Right ventricle myocardium superior (tissue), 1 donor: Measurements from ENCODE around the gene LRRK1. TPM values are rescaled to one million over a fixed set of nuclear protein-coding genes. Genes with fewer than 3 reads are reported as not detected.
A peak's percentile ranks its signal among the peaks of the same experiment; 100 is the strongest.

Source experiments
- ATAC-seq: fragments of 200-7000 bp; cut with Tn5 transposase; one replicate; pipeline ENCODE4 v1.9.1; 2020; ENCODE audit warnings: mild to moderate bottlenecking; ENCODE audit not compliant: poor library complexity
- DNase-seq: peaks from one replicate; pipeline ENCODE4 v3.0.0-alpha.2; 2020
- intact Hi-C: fragments of 100-400 bp; cut with DNase I; formaldehyde crosslinking; loops from one replicate; pipeline ENCODE4 v1.11.2; 2022
- total RNA-seq: library from RNA; stranded (reverse); fragmentation: NEBNext Ultra II Directional; extraction: Animal tissue kit (Norgen Biotek cat#: 25700); gene quantifications from one replicate; pipeline ENCODE4 v1.2.1, GENCODE V29; 2021
- donor health status: DM: no; HTN: yes; CAD: no; lungs with severe emphysema.

Gene LRRK1
- total RNA-seq, 1 donor from 2014 or later = 3.0 TPM

DNA sequence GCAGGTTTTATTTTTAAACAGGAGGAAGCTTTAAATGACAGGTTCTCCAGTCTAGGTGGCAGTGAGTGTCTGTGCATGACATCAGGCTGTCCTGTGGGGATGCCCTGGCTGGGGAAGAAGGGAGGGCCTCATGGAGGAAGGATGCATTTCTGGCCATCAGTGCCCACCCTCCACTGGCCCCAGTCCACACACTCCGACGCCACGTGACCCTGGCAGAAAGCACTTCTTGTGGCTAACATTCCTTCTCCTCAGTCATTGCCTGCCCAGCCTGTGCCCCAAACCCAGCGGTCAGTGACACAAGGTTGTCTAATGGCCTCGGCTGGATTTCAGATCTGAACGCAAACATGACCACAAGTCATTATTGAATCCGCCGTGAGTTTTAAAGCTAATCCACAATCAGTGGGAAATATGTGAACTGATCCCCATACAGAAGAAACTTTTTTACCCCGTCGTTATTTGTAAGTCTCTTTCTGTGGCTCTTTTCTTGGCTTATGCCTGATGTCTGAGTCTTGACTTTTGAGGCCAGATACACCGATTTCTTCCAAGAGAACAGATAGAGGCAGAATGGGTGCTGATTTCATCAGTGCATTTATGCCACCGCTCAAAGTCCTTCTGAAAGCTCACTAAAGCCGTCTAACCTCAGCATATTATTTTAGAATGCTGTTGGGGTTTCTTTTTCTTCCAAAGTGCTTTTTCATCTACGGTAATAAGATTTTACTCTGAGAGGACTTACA, 17.3 kb upstream of the LRRK1 start:
- DNase-seq (no peak), ATAC-seq (peak; percentile 18)
- intact Hi-C loops = no loop called here

DNA sequence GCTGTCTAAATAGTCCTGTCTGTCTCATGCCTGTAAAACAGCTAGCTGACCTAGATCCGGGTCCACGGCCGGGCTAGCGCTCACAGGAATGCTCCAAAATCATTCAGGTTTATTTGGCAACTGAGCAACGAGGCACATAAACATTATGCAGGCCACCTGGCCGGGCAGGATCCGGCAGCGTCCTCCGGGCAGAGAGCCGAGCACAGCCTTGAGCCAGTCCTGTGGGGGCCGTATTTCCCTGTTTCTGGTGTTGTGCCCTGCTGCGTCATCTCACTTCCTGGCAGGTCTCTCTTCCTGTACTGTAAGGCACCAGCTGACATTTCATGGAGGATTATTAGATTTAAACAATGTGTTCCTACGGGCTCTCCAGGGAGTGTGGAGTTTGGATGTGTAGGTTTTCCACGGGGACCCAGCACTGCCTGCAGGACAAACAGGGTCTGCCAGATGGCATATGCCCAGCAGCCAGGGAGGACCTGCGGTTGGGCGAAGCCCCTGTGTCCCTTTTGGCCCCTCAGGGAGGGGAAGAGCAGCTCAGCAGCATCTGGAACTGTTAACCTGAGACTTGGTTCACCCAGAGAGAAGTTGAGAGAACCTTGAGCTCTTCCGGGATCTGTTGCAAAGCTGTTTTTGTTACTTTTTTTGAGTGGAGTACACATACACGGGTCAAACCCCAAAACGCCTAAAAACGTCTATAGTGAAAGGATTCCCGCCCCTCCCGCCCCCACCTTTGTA, 16.6 kb upstream of the LRRK1 start:
- ATAC-seq (peak; percentile 88), DNase-seq (peak; percentile 82)
- intact Hi-C loops = no loop called here

DNA sequence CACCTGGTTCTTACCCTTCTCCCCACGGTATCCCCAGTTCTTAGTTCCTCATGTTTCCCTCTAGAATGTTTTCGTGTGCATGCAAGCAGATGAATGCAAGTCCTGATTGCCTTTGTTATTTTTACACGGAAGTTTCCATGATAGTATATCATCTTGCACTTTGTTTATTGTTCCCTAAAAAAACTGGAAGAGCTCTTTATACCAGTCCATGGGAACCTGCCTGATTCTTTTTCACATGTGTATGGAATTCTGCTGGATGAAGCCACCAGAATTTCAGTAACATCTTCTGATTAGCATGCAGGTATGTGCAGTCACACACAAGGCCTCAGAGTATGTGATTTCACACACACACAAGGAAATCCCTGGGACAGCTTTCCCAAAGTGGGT, 16.0 kb upstream of the LRRK1 start:
- intact Hi-C loops = no loop called here
- ATAC-seq (no peak), DNase-seq (no peak)

DNA sequence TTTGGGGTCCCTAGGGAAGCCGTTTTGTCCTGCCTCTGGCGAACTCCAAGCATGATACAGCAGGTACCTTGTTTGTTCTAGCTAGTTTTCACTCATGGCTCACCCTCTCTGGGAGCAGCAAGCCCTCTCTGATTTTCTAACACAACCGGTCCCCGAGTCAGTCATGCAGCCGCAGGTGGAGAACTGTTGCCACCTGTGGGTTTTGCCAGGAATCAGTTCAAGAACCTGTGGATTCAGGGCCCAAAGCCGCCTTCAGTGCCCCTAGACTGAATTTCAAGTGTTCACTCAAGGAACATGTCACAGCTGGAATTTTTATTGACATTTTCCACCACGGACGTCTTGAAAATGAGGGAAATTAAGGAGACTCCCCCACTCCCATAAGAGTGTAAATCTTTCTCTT, 13.3 kb upstream of the LRRK1 start:
- intact Hi-C loops = no loop called here
- DNase-seq (no peak), ATAC-seq (no peak)

DNA sequence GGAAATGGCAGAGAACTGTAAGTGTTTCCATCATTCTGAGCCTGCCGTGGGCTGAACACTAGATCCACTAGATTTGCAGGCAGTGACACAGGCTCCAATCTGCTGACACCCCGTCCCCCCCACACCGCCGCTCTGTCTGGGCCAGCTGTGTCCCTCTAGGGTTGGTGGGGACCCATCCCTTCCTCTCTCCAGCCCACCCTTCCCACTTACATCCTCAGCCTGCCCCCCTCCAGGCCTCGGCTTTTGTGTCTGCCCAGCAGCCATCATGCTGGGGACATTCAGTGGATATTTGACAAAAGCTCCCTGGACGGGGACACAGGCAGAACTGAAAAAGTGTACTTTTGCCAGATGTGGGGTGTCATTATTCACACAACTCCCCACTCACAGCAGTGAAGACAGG, 10.7 kb upstream of the LRRK1 start:
- DNase-seq (no peak), ATAC-seq (no peak)
- intact Hi-C loops = no loop called here

DNA sequence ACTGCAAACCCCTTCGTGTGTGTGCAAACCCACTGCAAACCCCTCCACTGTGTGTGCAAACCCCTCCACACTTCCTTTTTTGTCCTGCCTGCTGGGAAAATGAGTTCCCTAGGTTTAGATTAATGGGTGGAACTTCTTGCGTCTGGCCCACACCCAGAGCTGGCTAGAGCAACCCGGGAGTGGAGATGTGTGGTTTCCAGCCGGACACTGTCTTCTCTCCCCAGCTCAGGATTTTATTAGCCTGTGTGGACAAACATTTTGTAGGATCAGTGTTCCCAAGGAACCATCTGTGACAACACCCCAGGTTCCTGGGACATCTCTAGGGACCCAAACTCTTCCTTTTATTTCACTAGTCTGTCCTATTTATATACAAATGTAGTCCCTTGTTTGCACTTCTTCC, 9.6 kb upstream of the LRRK1 start:
- ATAC-seq (peak; percentile 36), DNase-seq (no peak)
- intact Hi-C loops = no loop called here

DNA sequence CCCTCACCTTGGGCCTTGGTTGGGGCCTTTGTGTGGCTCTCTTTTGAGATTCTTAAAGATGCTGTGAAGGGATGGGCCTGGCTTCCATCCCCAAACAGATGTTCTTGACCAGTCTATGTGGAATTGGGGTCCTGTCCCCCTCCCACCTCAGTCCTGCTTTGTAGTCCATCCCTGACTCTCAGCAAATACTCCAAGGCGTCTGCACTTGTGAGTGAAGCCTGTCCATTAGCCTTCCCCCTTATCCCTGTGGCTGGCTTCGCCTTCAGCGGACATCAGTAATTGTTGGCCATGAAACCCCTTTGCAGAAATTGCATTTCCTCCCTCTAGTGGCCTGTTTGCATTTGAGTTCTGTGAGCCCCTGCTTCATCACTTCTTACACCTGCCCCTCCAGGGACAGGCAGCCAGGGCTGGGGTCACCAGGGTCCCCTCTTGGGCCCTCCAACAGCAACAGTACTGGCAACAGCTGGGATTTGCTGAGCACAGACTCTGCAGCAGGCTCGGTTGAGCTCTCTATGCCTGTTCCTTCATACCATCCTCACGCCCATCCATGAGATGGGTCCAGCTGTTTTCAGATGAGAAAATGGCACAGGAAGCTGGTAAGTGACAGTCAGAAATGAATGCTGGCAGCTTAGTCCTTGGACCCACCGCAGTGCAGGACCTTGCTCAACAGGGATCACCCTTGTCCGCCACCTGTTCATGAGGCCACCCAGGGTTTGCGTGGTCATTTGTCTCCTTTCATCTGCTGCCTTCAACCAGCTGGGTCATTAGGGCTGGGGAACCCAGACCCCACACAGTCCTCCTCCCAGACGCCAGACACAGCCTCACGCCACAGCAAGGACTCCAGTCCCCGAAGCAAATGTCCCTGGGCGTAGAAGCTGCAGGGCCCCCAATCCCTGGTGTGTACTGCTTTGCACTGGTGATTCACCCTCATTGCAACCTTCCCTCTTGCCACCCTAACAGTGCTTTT, 8.9 kb upstream of the LRRK1 start:
- intact Hi-C loops = no loop called here
- no peak for ATAC-seq
- DNase-seq = no peak

DNA sequence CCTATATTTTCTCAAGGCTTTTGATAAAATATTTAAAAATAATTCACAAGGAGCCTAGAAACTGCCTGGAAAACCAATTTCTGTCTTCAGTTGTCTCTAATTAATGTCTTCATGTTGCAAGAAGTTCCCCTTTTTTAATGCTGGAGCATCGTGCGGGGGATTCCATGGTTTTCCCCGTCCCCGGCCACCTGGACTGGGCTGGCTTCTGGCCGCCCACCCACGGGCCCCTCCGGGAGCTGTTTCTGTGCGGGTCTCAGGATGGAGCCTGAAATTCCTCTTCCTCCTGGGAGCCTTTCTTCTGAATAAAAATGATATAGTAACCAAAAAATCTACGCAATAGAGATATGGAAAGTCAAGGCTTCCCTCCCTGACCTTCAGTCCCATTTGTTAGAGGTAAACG, 8.1 kb upstream of the LRRK1 start:
- ATAC-seq = no peak
- no peak for DNase-seq
- intact Hi-C loops = no loop called here

DNA sequence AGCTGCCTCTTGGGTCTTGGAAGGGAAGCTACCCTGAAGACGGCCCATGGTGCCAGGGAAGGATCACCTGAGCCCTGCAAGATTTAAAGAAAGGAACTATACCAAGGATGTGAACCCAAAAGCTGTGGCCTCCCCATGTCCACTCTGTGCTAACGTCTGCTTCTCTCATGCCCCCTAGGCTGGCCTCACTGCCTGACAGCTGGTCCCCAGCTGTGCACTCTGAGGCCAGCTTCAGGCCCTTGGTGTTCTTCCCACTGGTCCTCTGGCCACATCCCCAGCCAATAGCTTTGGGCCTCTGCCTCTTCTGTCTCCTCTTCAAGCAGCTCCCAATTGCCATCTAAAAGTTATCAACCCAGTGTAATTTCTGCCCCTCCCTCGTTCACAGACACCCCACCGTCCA, 5.2 kb upstream of the LRRK1 start:
- no peak for DNase-seq
- intact Hi-C loops = no loop called here
- ATAC-seq = peak; percentile 19

DNA sequence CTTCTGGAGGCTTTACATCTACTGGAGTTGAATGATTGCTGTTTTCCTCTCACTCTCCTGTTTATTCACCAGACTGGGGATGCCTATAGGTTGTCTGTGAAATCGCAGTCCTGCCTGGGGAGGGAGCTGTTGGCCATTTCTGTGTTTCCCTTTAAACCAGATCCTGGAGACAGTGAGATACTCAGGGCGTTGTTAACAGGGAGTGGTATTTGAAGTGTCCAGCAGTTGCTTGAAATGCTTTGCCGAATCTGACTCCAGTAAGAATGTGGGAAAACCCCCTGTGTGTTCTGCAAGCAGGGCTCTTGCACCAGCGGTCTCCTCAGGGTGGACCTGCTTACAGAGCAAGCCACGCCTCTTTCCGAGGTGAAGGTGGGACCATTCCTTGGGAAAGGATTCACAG, 4.3 kb upstream of the LRRK1 start:
- ATAC-seq (no peak), DNase-seq (no peak)
- intact Hi-C loops = loop anchor here (5.0 kb wide), 1 partner anchor 92 kb away; no protein-coding TSS in a partner anchor

DNA sequence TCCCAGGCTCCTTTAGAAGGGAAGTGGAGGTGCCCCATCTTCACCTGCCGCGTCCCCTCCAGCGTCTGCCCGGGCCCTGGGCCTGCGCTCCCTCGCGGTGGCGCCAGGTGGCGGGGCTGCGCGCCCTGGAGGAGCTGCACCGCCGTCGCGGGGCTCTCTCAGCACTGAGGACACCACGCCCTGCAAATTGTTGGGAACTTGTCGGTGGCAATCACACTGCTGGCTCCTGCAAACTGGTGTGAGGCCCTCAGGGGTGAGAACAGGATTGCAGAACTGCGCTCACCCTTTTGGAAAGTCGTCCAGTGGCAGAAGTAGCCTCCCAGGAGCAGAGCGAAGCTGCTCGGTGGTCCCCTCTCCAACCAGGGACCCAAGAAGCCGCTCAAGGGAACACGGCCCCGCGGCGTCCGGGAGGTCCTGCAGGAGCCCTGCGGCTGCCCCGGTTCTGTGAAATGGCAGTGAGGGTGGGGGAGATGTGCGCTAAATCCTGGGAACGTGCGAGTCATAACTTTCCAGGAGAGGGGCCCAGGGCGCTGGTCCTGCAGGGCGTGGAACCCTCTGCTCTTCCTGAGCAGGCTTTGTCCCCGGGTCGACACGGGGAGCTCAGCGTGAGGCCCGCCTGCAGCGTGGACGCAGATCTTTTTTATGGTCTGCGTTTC, 995 bp upstream of the LRRK1 start:
- intact Hi-C loops = loop anchor here (5.0 kb wide), 1 partner anchor 89 kb away; no protein-coding TSS in a partner anchor
- DNase-seq = peak; percentile 89
- peak; percentile 95 for ATAC-seq

DNA sequence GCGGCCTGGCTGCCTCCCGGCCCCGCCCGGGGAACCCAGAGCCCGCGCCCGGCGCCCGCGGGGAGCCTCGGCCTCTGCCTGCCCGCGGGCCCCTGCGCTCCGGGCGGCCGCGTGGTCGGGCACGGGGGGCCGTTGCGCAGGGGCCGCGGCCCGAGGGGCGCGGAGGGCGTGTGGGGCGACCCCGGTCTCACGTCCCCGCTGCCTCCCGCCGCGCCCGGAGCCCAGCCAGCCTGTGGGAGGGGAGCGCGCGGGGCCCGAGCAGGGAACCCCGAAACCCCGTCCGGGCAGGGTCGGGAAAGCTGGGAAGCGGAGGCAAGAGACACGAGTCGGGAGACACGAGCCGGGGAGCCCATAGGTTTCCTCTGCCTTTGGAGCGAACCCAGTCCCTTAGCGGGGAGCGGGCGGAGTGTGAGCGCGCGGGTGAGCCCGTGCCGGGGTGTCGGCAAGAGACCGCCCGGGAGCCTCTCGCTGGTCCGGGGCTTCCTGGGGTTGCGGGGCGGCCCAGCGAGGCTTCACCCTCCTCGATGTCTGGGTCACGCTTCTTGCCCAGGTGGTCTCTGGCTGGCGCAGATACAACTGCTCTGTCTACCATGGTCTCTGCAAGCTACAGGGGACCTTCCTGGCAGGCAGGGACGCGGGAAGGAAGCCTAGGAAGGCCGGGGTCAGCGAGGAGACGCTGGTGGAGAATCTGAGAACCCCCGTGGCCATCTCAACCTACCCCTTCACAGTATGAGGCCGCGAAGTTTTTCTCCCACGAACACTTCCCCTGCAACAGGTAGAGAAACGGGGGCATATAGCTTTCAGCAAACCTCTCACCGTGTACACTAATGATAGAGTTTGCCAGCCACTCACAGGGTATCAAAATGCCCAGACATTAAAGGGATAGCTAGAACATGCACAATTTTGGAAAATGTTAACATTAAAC, 586 bp downstream of the LRRK1 start:
- DNase-seq = no peak
- intact Hi-C loops = loop anchor here (5.0 to 10.0 kb wide), 2 partner anchors 88 to 345 kb away; no protein-coding TSS in a partner anchor
- no peak for ATAC-seq

DNA sequence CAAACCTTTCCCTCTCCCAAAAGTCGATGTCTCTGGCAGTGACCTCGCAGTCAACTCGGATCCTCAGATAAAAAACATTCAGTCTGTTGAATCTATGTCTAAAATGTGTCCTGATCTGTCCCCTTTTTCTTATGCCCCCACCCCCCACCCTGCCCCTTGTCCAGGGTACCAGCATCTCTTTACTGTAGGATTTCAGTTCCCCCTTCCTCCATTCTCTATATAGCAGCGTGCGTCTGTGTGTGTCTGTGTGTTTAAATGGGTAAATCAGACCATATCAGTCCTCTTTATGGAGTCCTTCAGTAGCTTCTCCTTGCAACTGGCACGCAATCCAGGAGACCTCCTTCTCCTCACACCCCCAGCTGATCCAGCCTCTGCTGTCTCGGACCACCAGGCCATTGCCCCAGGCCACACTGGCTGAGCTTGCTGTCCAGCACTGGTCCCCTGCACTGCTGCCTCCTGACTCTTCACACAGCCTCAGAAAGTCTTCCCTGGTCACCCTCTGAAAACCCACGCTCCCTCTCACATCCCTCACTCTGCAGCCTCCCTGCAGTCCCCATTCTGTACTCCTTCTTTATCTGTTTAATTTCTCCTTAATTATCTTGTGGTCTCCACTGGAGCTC, 1.5 kb downstream of the LRRK1 start:
- intact Hi-C loops = loop anchor here (10.0 kb wide), 1 partner anchor 344 kb away; no protein-coding TSS in a partner anchor
- ATAC-seq (no peak), DNase-seq (no peak)

DNA sequence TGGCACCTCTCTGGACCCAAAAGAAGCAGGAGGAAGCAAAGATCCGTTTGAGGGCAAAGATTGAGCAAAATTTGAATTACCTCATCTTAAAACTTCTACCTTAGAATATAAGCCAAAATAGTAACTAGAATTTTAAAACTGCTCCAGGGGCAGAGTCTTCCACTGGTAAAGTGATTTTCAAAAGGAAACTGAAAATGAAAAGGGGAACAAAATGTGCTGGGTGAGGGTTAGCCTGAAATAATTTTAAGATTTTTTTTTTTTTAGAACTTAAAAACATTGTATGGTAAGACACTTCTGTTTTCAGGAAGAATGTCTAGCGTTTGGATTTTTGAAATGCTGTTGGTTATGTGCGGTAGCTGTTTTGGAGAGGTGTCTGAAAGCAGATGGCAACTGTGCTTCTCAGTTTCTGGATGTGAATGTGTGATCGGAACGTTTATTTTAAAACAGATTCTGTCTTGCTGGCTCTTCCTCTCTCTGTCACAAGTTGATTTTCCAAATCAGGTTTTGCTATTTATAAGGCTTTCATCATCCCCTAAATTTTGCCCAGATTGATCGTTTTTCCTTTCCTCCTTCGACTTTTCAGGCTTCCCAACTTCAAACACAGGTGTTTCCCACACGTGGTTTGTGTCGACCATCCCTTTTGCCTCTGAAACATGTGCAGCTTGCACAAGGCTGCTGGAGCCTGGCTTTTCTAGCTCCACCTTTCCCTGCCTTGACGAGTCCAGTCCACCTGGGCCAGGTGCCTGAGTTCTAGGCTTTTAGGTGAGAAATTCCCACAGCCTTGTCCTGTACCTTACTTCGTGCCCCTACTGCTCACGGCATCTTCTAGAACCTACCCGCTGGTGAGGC, 3.3 kb downstream of the LRRK1 start:
- intact Hi-C loops = loop anchor here (10.0 kb wide), 1 partner anchor 342 kb away; no protein-coding TSS in a partner anchor
- no peak for ATAC-seq
- no peak for DNase-seq

DNA sequence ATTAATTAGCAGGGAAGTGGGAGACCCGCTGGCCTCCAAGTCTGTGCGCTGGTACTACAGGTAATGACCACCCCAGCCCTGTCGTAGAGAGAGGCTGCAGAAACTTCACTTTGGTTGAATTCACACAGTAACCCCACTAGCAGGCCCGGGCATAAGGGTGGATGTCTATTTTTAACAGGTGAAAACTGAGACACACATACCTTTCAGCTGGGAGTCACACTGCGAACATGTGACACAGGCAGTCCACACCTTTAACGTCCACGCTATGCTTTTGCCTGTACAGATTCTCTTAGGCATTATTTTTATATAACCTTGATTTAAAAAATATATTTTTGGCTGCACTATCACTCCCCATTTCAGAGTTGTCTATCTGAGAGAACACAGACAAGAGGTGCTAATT, 3.9 kb downstream of the LRRK1 start:
- DNase-seq = no peak
- intact Hi-C loops = loop anchor here (10.0 kb wide), 1 partner anchor 342 kb away; no protein-coding TSS in a partner anchor
- ATAC-seq = no peak

DNA sequence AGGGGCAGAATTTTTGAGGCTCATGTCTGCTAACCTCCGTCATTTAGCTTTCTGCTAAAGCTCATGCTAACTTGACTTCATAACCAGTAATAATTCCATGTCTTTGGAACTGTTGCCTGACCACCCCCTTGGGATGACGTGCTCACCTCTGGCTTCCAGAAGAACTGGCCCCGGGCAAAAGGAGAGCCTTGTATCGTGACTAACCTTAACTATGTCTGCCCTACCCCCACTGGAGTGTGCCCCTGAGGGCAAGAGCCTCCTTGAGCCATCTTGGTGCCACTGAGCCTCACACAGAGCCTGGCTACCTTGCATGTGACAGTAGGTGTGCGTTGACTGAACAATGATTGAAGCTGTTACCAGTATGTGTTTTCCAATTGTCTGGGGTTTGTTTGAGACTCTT, 4.7 kb downstream of the LRRK1 start:
- DNase-seq (no peak), ATAC-seq (no peak)
- intact Hi-C loops = loop anchor here (10.0 kb wide), 1 partner anchor 341 kb away; no protein-coding TSS in a partner anchor
